WERI-Rb-1 (cell line): ENCODE data around the gene SH3TC1.

ENCODE experiments used
- DNase-seq: peaks from one replicate; pipeline ENCODE4 v3.0.0-alpha.2; 2020
- H3K27ac ChIP-seq: fragments of 250-450 bp; sonication (Bioruptor Pico); 2 replicates; pipeline ENCODE4 v1.5.1; 2020; ENCODE audit warnings: mild to moderate bottlenecking, moderate library complexity
- H3K27me3 ChIP-seq: fragments of 250-450 bp; sonication (Bioruptor Pico); 2 replicates; pipeline ENCODE4 v1.5.1; 2021; ENCODE audit warnings: mild to moderate bottlenecking, low read depth, moderate library complexity; ENCODE audit not compliant: insufficient read depth, severe bottlenecking
- H3K36me3 ChIP-seq: fragments of 250-450 bp; sonication (Bioruptor Pico); 2 replicates; pipeline ENCODE4 v1.5.1; 2020; ENCODE audit warnings: mild to moderate bottlenecking, moderate library complexity
- H3K4me3 ChIP-seq: 2 replicates; pipeline ENCODE4 v1.5.1; 2011; ENCODE audit warnings: low read depth, mild to moderate bottlenecking, control low read depth, low read length
- H3K9me3 ChIP-seq: fragments of 250-450 bp; sonication (Bioruptor Pico); 2 replicates; pipeline ENCODE4 v1.5.1; 2021; ENCODE audit warnings: mild to moderate bottlenecking, moderate library complexity; ENCODE audit not compliant: severe bottlenecking
- TF ChIP-seq, protein P1 (sequence below): IDR thresholded peaks from 2 replicates; pipeline ENCODE4 v1.5.1; 2011; ENCODE audit warnings: low read depth, mild to moderate bottlenecking, control low read depth, inconsistent platforms, low read length

Gene SH3TC1

DNA sequence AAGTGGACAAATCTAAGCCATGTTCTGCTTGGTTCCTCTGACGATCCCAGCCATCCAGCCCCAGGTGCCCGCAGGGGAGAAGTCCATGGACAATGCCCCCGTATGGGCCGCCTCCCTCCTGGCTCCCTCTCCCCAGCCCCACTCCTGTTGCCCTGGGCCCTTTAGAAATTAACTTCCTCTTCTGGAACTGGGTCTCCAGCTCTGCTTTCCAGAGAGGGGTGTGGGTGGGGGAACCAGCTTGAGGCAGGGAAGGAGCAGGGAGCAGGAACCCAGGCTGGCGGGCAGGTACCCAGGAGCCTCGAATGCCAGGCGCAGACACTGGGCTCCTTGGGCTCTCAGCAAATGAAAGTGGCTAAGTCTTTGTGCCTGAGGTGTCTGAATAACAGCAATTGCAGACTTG lies 27.8 kb upstream of the SH3TC1 start:
- Histone ChIP-seq H3K27me3 (no peaks in the 10 kb centered on the region), H3K4me3 (no peak overlapping the region), H3K9me3 (peaks cover 11% of the 10 kb centered on the region), H3K27ac (no peak overlapping the region), H3K36me3 (no peaks in the 10 kb centered on the region)
- no peak for DNase-seq
- TF ChIP-seq, protein P1, sequence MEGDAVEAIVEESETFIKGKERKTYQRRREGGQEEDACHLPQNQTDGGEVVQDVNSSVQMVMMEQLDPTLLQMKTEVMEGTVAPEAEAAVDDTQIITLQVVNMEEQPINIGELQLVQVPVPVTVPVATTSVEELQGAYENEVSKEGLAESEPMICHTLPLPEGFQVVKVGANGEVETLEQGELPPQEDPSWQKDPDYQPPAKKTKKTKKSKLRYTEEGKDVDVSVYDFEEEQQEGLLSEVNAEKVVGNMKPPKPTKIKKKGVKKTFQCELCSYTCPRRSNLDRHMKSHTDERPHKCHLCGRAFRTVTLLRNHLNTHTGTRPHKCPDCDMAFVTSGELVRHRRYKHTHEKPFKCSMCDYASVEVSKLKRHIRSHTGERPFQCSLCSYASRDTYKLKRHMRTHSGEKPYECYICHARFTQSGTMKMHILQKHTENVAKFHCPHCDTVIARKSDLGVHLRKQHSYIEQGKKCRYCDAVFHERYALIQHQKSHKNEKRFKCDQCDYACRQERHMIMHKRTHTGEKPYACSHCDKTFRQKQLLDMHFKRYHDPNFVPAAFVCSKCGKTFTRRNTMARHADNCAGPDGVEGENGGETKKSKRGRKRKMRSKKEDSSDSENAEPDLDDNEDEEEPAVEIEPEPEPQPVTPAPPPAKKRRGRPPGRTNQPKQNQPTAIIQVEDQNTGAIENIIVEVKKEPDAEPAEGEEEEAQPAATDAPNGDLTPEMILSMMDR = no peak

DNA sequence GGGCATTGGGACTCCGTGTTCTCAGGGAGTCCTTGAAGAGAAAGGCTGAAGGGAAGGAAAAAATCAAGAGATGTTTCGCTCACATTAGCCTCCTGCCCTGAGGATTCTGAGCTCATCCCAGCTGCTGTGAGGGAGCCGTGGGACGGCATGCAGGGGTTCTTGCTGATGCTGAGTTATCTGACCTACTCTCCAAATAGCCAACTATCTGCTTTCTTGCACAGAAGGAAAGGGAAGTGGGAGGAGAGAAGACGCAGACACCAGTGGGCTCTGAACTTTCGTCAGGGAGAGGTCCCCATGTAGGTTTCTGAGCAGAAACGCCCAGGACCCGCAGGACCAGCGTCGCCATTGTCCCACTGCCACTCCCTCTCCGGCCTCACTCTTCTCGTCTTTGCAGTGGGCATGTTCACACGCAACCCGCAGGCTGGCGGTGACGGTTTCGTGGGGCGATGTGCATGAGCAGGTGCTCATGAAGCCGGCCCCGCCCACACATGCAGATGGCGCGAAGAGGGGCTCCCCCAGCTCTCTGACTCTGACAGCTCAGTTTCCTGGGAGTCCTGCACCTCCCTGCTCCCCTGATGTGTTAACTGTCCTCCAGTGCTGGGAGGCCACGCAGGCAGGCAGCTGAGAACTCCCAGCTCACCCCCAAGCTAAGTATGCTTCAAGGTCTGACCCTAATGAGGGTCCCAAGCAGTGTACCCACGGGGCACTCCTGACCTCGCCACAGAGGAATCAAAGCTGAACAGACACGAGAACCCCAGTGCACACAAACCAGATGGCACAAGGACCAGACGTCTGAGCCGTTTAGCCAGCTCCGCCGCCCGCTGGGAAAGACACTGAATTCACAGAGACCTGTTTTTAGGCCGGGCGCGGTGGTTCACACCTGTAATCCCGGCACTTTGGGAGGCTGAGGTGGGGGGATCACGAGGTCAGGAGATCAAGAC lies 26.8 kb upstream of the SH3TC1 start:
- no peak for DNase-seq
- Histone ChIP-seq H3K27me3 (no peaks in the 10 kb centered on the region), H3K4me3 (no peak overlapping the region), H3K36me3 (no peaks in the 10 kb centered on the region), H3K9me3 (peaks cover 11% of the 10 kb centered on the region), H3K27ac (no peak overlapping the region)
- TF ChIP-seq, protein P1 = no peak

DNA sequence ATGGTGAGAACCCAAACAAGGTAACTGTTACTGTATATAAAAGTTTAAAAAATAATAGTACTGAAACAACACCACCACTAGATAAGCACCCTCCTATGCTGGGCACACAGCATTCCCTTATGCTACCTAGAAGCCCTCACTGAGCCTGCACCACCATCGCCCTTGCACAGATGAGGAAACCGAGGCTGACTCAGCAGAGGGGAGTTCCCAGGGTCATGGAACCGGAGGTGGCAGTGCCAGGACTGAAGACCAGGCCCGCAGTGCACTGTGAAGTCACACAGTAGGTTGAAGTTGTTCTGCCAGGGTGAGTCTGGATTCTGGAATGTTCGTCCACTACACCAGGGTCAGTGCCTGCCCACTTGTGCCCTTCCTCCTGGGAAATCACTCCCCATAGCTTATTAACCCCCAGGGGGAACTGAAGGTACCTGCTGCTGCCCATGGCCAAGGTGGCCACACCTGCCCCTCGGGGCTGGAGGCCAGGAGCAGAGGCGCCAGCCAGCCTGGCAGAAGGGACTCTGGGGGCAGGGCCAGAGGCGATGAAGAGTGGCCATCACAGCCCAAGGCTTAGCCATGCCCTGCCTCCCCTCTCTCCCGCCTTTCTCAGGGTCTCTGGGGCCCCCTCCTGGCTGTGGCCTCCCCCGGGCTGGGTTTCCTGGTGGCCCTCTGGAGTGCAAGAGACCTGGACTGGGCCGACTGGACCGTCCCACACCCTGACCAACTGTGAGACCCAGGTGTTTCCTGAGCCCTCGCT lies 25.4 kb upstream of the SH3TC1 start:
- Histone ChIP-seq H3K4me3 (no peak overlapping the region), H3K27me3 (no peaks in the 10 kb centered on the region), H3K9me3 (peaks cover 4% of the 10 kb centered on the region), H3K36me3 (no peaks in the 10 kb centered on the region), H3K27ac (no peak overlapping the region)
- no peak for DNase-seq
- TF ChIP-seq, protein P1 = peak; percentile 31; the same call in 1 of the 2 replicates

DNA sequence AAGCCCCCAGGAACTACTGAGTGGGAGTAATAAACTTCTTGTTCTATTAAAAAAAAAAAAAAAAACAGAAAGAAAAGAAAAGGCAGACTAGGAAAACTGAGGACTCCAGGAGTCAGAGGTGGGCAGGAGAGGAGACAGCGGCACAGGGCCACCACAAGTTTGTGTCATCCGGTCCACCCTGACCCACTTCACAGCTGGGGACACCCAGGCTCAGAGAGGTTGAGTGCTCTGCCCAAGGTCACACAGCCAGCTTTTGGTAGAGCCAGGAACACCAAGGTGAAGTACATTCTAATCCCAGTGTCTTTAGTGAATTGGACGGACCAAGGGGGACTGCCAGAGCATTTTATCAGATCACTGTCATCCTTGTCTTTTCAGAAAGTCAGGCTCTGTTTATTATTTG lies 24.1 kb upstream of the SH3TC1 start:
- no peak overlapping the region for H3K4me3 ChIP-seq
- DNase-seq = no peak
- H3K36me3 ChIP-seq = no peaks in the 10 kb centered on the region
- no peak overlapping the region for H3K27ac ChIP-seq
- no peaks in the 10 kb centered on the region for H3K9me3 ChIP-seq
- no peaks in the 10 kb centered on the region for H3K27me3 ChIP-seq
- TF ChIP-seq, protein P1 = no peak

DNA sequence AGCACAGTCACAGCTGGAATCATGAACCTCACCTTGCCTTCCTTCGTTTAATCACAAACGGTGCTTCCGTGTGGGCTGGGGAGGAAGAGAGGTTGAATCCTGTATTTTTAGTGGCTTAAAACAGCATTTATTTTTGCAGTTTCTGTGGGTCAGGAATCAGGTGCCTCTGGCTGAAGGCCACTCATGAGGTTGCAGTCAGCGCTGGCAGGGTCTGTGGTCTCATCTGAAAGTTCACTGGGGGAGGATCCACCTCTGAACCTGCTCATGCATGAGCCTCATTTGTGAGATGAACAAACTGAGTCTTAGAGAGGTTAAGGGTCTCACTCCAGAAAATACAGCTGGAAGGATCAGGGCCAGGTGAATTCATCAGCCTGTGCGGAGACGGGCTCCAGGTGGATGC lies 23.4 kb upstream of the SH3TC1 start:
- Histone ChIP-seq H3K27ac (no peak overlapping the region), H3K27me3 (no peaks in the 10 kb centered on the region), H3K4me3 (no peak overlapping the region), H3K36me3 (no peaks in the 10 kb centered on the region), H3K9me3 (no peaks in the 10 kb centered on the region)
- DNase-seq = no peak
- TF ChIP-seq, protein P1 = no peak
